Measurements from ENCODE around the gene SLC13A1. TPM values are rescaled to one million over a fixed set of nuclear protein-coding genes. Genes with fewer than 3 reads are reported as not detected.

SLC13A1 gene
- total and polyA plus RNA-seq, 2 experiments from 2014 or later, result not detected

- TF ChIP-seq CTCF (conservative IDR thresholded peaks at IDR 0.05; ENCODE audit: low read depth in 2 of 2) (no peak), EZH2 (IDR thresholded peaks at IDR 0.05; ENCODE audit: low read depth, unreplicated experiment) (no peak), POLR2AphosphoS5 (IDR thresholded peaks at IDR 0.05; ENCODE audit: low read depth) (no peak), ZNF462 (CRISPR knock-in tag; IDR thresholded peaks at IDR 0.05) (no peak), ZNF114 (CRISPR knock-in tag; IDR thresholded peaks at IDR 0.05) (no peak), JUNB (IDR thresholded peaks at IDR 0.05; ENCODE audit: unreplicated experiment) (no peak), EZH2phosphoT487 (IDR thresholded peaks at IDR 0.05; ENCODE audit: unreplicated experiment) (no peak)
Measured at GRCh38 chr7:123230603-123231002, 30.8 kb upstream of the SLC13A1 start (continued).

DNA sequence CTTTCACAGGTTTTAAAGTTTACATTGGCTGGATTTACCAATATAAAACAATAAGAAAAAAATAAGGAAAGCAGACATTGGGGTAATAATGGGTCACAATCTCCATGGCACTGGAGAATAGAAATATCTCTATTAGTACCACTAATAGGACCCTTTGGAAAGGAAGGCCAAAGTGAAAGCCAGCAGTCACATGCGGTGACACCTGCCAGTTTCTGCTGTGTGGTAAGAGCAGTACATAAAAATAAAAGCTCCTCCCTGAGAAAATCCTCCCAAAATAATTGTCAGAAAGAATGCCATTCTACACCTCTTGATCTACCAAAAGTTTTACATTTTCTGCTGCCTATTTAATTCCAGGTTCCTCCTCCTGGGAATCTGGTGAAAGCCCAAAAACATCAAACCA, 30.4 kb upstream of the SLC13A1 start:
- Histone ChIP-seq H3K79me2 (replicated peaks; ENCODE audit: insufficient read depth) (no peaks in the 10 kb centered on the region), H3K36me3 (ENCODE audit: insufficient read depth) (no peaks in the 10 kb centered on the region; the same call in 1 of the 2 replicates), H3F3A (replicated peaks; ENCODE audit: low read depth) (no peaks in the 10 kb centered on the region), H3K27me3 (ENCODE audit: insufficient read depth) (no peaks in the 10 kb centered on the region), H3K4me2 (no peak overlapping the region), H3K4me3 (no peak overlapping the region), H2AFZ (no peak overlapping the region), H3K4me1 (ENCODE audit: insufficient read depth) (no peaks in the 10 kb centered on the region), H3K27ac (ENCODE audit: low read depth) (no peak overlapping the region), H4K20me1 (replicated peaks; ENCODE audit: insufficient read depth) (no peaks in the 10 kb centered on the region), H3K9me2 (ENCODE audit: insufficient read depth) (no peaks in the 10 kb centered on the region)
- Mint-ChIP-seq H3K36me3 (ENCODE audit: low read depth) (peaks cover 3% of the 10 kb centered on the region; the same call in 2 of the 3 replicates), H3K27ac (no peak overlapping the region), H3K9me3 (peaks cover 15% of the 10 kb centered on the region; the same call in 2 of the 3 replicates), H3K4me3 (no peak overlapping the region), H3K4me1 (peaks cover 16% of the 10 kb centered on the region), H3K27me3 (ENCODE audit: insufficient read depth, low read depth, poor library complexity) (peaks cover 3% of the 10 kb centered on the region)
- ATAC-seq, result no peak
- no peak for DNase-seq (ENCODE audit: low spot score)
- TF ChIP-seq ZNF462 (CRISPR knock-in tag; IDR thresholded peaks at IDR 0.05), result no peak

All from GM23338 (cell line).